Thyroid gland (tissue), 4 donors: ENCODE data around the gene CD27. TPM values are rescaled to one million over a fixed set of nuclear protein-coding genes. Genes with fewer than 3 reads are reported as not detected.

Experiments used
- DNase-seq, 2 donors: peaks; one replicate each; pipeline ENCODE4 v3.0.0-alpha.2; 2019
- H3K27ac ChIP-seq, 3 donors: fragments of 200-600 bp; sonication (generic); 1 replicate in 2 of 3; 2 replicates in 1 of 3; pipeline ENCODE4 v1.5.1; 2016 to 2019; ENCODE audit warnings: mild to moderate bottlenecking in 1 of 3, moderate library complexity in 1 of 3
- H3K27me3 ChIP-seq: fragments of 200-600 bp; sonication (generic); one replicate; pipeline ENCODE4 v1.5.1; 2019
- H3K36me3 ChIP-seq, 2 donors: fragments of 200-600 bp; sonication (generic); one replicate each; pipeline ENCODE4 v1.5.1; 2016 to 2019
- H3K4me1 ChIP-seq, 2 donors: fragments of 200-600 bp; sonication (generic); one replicate each; pipeline ENCODE4 v1.5.1; 2017 to 2019
- H3K4me3 ChIP-seq, 3 donors: fragments of 200-600 bp; sonication (generic); replicated peaks in 1 of 3; 1 replicate in 2 of 3; 2 replicates in 1 of 3; pipeline ENCODE4 v1.5.1; 2016; ENCODE audit warnings: mild to moderate bottlenecking in 1 of 3
- H3K9me3 ChIP-seq: fragments of 200-600 bp; sonication (generic); one replicate; pipeline ENCODE4 v1.5.1; 2017
- POLR2A ChIP-seq, 2 donors: fragments of 450-650 bp; IDR thresholded peaks; one replicate each; pipeline ENCODE4 v1.6.1; 2017; ENCODE audit warnings: antibody characterized with exemption in 2 of 2, mild to moderate bottlenecking in 2 of 2, moderate library complexity in 1 of 2
- WGBS, 2 donors: methylation state at CpG; one replicate each; pipeline ENCODE4 v1.1.5; 2017; 5-methylcytosine and 5-hydroxymethylcytosine counted together
- intact Hi-C: fragments of 100-400 bp; cut with DNase I; formaldehyde crosslinking; loops from one replicate; pipeline ENCODE4 v1.15.1; 2023
- total RNA-seq, 4 donors: library from RNA; depleted of rRNA; stranded (reverse); fragments of >200 nt; gene quantifications; one replicate each; pipeline ENCODE4 v1.2.3, GENCODE V29; 2016
- TF ChIP-seq, protein P1 (sequence below), 6 experiments: fragments of 200-600 bp in 3 of 6; fragments of 450-650 bp in 3 of 6; sonication (generic) in 3 of 6; IDR thresholded peaks; one replicate each; pipeline ENCODE4 v1.5.1; 2016 to 2019; ENCODE audit warnings: antibody characterized with exemption in 6 of 6, mild to moderate bottlenecking in 2 of 6, inconsistent platforms in 1 of 6, moderate library complexity in 1 of 6

Gene CD27
- 10 to 100 TPM in 1 of 4 donors, 1 to 10 TPM in 3; 2.7 to 10.8 (median 6.4) TPM for total RNA-seq

DNA sequence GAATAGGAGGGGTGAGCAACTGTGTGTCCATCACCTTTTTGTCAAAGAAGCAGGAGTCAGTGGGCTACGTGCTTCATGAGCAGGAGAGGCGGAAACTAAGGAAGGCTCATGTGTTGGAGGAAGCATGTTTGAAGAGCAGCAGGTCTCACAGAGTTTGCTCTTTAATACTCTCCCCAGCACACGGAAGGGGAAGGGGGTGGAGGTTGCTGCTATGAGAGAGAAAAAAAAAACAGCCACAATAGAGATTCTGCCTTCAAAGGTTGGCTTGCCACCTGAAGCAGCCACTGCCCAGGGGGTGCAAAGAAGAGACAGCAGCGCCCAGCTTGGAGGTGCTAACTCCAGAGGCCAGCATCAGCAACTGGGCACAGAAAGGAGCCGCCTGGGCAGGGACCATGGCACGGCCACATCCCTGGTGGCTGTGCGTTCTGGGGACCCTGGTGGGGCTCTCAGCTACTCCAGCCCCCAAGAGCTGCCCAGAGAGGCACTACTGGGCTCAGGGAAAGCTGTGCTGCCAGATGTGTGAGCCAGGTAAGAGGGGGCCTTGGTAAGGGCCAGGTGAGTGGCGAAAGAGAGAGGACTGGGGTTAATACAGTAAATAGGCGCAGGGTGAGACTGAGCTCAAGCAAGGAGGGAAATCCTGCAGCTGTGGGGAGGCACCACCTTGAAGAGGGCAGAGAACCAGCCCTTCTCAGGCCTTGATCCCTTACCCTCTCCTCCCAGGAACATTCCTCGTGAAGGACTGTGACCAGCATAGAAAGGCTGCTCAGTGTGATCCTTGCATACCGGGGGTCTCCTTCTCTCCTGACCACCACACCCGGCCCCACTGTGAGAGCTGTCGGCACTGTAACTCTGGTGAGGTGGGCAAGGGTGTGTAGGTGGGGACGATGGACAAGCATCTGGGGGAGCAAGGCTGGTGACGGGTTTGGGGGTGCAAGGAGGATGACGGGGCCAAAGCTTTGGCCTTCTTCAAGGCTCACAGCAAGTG is at the start of gene CD27:
Gene CD27, plus strand, starts transcription at position 252 of the 985 bp plus-strand sequence. Its CDS starts 141 bp downstream, at position 393.
- WGBS, 2 donors: 70 to 76% methylated on average over 16 of the region's 16 CpGs
- Histone ChIP-seq H3K27me3 (no peaks in the 10 kb centered on the region), H3K4me1 (peaks cover 36 to 46% of the 10 kb centered on the region in 2 donors), H3K4me3 (no peak within 1 kb of the TSS), H3K27ac (peak within 1 kb of the TSS; percentile 69 to 88 (median 70)), H3K36me3 (no peaks in the 10 kb centered on the region), H3K9me3 (no peaks in the 10 kb centered on the region)
- TF ChIP-seq, protein P1, sequence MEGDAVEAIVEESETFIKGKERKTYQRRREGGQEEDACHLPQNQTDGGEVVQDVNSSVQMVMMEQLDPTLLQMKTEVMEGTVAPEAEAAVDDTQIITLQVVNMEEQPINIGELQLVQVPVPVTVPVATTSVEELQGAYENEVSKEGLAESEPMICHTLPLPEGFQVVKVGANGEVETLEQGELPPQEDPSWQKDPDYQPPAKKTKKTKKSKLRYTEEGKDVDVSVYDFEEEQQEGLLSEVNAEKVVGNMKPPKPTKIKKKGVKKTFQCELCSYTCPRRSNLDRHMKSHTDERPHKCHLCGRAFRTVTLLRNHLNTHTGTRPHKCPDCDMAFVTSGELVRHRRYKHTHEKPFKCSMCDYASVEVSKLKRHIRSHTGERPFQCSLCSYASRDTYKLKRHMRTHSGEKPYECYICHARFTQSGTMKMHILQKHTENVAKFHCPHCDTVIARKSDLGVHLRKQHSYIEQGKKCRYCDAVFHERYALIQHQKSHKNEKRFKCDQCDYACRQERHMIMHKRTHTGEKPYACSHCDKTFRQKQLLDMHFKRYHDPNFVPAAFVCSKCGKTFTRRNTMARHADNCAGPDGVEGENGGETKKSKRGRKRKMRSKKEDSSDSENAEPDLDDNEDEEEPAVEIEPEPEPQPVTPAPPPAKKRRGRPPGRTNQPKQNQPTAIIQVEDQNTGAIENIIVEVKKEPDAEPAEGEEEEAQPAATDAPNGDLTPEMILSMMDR (IDR thresholded peaks at IDR 0.05): no peak
- no peak for TF ChIP-seq POLR2A (IDR thresholded peaks at IDR 0.05)
- intact Hi-C loops: no loop called here
- DNase-seq: peak in 1 of 2 donors; percentile 25

DNA sequence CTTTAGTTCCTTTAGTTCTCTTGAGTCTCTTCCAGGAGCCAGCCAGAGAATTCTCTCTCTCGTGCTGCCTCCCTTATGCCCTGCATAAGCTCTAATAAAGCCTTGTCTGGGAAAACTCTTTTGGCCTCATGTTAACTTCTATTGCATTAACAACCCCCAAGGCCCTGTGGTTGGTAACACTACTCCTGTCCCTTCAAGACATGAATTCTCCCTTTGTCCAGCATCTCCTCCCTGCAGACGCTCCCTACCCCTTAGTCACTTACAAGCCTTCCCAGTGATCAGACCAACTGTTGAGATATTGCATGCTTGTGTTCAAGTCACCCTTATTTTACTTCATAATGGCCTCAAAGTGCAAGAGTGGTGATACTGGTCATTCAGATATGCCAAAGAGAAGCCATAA is 48.7 kb upstream of the CD27 start:
- Histone ChIP-seq H3K27me3 (no peaks in the 10 kb centered on the region), H3K4me1 (peaks cover 16 to 21% of the 10 kb centered on the region in 2 donors), H3K36me3 (peaks cover 2 to 3% of the 10 kb centered on the region in 2 donors), H3K27ac (peak overlapping the region in 1 of 3 donors; percentile 4), H3K4me3 (no peak overlapping the region), H3K9me3 (no peaks in the 10 kb centered on the region)
- intact Hi-C loops: no loop called here
- 91 to 92% methylated on average over 2 of the region's 2 CpGs for WGBS, 2 donors
- TF ChIP-seq, protein P1 (IDR thresholded peaks at IDR 0.05): no peak
- no peak for TF ChIP-seq POLR2A (IDR thresholded peaks at IDR 0.05)
- DNase-seq: no peak

DNA sequence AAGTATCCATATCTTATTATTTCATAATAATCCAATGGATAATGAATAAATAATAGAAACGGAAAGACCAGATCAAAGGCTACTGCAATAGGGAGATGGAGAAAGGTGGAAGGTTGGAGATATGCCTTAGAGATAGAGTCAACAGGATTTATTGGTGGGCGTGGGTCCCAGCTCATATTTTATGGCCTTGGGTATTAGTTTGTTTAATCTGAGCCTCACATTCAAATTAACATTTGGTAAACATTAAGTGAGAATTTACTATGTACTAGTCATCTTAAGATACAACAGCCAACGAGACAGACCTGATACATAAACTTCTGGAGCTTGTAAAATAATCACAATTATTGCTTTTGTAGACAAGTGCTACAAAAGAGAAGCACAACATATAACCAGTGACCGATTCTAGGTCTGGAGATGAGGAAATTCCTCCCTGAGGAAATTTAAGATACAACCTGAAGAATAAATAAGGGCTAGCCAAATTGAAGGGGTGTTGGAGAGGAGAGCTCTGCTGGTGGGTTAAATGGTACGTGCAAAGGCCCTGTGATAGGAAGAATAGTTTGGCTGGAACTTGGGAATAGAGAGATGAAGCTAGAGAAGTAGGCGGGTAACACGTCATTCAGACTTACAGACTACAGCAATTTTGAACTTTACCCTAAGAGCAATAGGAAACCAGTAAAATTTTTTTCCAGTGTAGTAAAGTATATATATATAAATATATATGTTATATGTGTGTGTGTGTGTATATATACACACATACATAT is 44.7 kb upstream of the CD27 start:
- no peaks in the 10 kb centered on the region for H3K9me3 ChIP-seq
- no peak overlapping the region for H3K27ac ChIP-seq
- 96 to 97% methylated on average over 7 of the region's 7 CpGs for WGBS, 2 donors
- no peaks in the 10 kb centered on the region for H3K4me1 ChIP-seq
- TF ChIP-seq, protein P1 (IDR thresholded peaks at IDR 0.05): no peak
- TF ChIP-seq POLR2A (IDR thresholded peaks at IDR 0.05): no peak
- no peaks in the 10 kb centered on the region for H3K27me3 ChIP-seq
- H3K4me3 ChIP-seq: no peak overlapping the region
- intact Hi-C loops: no loop called here
- H3K36me3 ChIP-seq: no peaks in the 10 kb centered on the region
- DNase-seq: no peak

DNA sequence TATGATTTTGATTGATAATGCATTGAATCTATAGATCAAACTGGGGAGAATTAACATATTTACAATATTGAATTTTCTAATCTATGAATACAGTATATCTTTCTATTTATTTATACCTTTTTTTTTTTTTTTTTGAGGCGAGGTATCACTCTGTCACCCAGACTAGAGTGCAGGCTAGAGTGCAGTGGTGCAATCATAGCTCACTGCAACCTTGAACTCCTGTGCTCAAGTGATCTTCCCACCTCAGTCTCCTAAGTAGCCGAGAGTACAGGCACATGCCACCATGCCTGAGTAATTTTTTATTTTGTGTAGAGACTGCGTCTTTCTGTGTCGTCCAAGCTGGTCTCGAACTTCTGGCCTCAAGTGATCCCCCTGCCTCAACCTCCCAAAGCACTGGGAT is 40.4 kb upstream of the CD27 start:
- TF ChIP-seq POLR2A (IDR thresholded peaks at IDR 0.05): no peak
- TF ChIP-seq, protein P1 (IDR thresholded peaks at IDR 0.05): no peak
- DNase-seq: no peak
- Histone ChIP-seq H3K27me3 (no peaks in the 10 kb centered on the region), H3K27ac (no peak overlapping the region), H3K4me1 (peaks cover 6 to 17% of the 10 kb centered on the region in 2 donors), H3K4me3 (no peak overlapping the region), H3K9me3 (no peaks in the 10 kb centered on the region), H3K36me3 (no peaks in the 10 kb centered on the region)
- 61 to 66% methylated on average over 5 of the region's 5 CpGs for WGBS, 2 donors
- intact Hi-C loops: no loop called here
